ENCODE measurements around the gene SPEM1.
A peak's percentile ranks its signal among the peaks of the same experiment; 100 is the strongest.

The SPEM1 gene

GRCh38 chr17:7445619-7445968 lies 25.5 kb downstream of the SPEM1 start:
- H3K27me3 Mint-ChIP-seq (ENCODE audit: low read depth), result peaks cover 50% of the 10 kb centered on the region
- H3K36me3 Mint-ChIP-seq (ENCODE audit: low read depth), result peaks cover 20% of the 10 kb centered on the region
- peak; percentile 17 for DNase-seq (ENCODE audit: low spot score)
- no peaks in the 10 kb centered on the region for H3K9me3 Mint-ChIP-seq
- H3K27ac Mint-ChIP-seq, result no peak overlapping the region
- H3K4me1 Mint-ChIP-seq (ENCODE audit: low read depth), result peaks cover 18% of the 10 kb centered on the region
- H3K4me3 Mint-ChIP-seq, result peak overlapping the region; percentile 80

DNA sequence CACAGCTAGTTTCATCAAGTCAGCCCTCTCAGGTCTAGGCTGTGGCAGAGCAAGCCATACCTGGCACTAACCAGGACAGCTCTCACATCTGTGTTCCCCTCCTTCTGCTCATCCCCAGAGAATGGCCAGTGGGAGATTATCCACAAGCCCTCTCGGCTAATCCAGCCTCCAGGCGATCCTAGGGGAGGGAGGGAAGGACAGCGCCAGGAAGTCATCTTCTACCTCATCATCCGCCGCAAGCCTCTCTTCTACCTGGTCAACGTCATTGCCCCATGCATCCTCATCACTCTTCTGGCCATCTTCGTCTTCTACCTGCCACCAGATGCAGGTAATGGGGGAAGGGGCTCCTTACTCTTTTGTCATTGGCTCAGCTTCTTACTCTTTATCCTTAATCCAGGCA lies 28.3 kb downstream of the SPEM1 start:
- no peak overlapping the region for H3K27ac Mint-ChIP-seq
- no peaks in the 10 kb centered on the region for H3K9me3 Mint-ChIP-seq
- H3K36me3 Mint-ChIP-seq (ENCODE audit: low read depth), result peaks cover 21% of the 10 kb centered on the region
- H3K27me3 Mint-ChIP-seq (ENCODE audit: low read depth), result peaks cover 33% of the 10 kb centered on the region
- H3K4me1 Mint-ChIP-seq (ENCODE audit: low read depth), result peaks cover 16% of the 10 kb centered on the region
- no peak overlapping the region for H3K4me3 Mint-ChIP-seq
- no peak for DNase-seq (ENCODE audit: low spot score)

DNA sequence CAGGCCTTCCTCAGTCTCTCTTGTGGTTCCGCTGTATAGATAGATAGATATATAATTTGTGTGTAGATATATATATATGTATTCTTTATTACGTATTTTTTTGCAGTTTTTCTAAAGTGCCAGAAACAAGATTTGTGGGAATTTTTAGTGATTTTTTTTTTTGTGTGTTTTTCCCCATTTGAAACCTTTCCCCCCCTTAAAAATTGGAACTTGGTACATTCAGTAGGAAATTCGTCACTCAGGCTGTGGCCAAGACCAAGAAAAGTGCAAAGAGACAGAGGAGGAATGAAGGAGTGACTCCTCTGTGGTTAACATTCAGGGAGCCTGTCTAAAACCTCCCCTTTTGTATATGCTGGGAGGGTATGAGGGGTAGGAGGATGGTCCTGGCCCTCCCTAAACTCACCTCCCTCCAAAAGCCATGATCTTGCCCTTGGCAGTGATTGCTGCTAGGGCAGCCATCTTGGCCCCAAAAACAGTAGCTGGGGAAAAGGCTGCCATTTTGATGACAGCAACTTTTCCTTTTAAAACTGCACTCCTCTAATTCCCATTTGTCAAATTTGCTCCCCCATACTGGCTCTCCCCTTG lies 39.9 kb downstream of the SPEM1 start:
- Mint-ChIP-seq H3K9me3 (no peaks in the 10 kb centered on the region), H3K4me3 (no peak overlapping the region), H3K4me1 (ENCODE audit: low read depth) (peaks cover 6% of the 10 kb centered on the region), H3K36me3 (ENCODE audit: low read depth) (peaks cover 18% of the 10 kb centered on the region), H3K27ac (no peak overlapping the region), H3K27me3 (ENCODE audit: low read depth) (no peaks in the 10 kb centered on the region)
- DNase-seq (ENCODE audit: low spot score), result no peak

DNA sequence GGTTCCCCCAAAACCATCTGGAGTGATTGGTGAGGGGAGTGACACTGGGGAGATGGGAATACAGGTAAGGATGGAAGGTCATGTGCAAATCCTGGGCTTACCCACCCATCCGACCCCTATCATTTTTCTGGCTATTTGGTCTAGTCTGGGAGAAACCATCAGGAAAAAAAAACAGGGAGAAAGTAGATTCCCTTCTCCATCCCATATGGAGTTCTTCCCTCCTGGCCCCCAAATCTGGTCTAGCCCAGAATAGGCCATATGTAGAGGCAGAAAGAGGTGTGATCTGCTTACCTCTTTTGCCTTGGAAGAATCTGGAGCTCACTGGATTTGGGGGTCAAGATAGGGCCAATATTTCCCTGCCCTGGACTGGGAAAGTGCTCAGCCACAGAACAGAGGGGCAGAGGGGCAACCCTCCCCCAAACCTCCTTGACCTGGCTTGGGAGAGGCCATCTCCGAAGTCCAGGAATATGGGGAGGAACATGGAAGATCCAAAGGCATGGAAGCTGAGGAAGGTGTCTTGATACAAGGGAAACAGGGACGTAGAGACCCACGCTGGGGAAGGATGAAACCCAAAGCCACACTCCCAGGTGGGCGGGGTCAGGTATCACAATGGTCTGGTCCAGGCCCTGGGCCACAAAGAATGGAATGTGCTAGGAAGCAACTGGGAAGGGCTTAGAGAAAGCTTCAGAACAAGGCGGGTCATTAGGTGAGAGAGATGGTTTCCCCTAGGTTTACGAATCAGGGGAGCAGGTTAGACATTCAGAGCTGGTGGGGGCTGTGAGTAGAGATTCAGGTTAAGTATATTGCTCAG lies 40.9 kb downstream of the SPEM1 start:
- DNase-seq (ENCODE audit: low spot score), result no peak
- H3K4me3 Mint-ChIP-seq, result no peak overlapping the region
- peaks cover 6% of the 10 kb centered on the region for H3K4me1 Mint-ChIP-seq (ENCODE audit: low read depth)
- no peaks in the 10 kb centered on the region for H3K9me3 Mint-ChIP-seq
- H3K27ac Mint-ChIP-seq, result no peak overlapping the region
- no peaks in the 10 kb centered on the region for H3K27me3 Mint-ChIP-seq (ENCODE audit: low read depth)
- peaks cover 17% of the 10 kb centered on the region for H3K36me3 Mint-ChIP-seq (ENCODE audit: low read depth)

DNA sequence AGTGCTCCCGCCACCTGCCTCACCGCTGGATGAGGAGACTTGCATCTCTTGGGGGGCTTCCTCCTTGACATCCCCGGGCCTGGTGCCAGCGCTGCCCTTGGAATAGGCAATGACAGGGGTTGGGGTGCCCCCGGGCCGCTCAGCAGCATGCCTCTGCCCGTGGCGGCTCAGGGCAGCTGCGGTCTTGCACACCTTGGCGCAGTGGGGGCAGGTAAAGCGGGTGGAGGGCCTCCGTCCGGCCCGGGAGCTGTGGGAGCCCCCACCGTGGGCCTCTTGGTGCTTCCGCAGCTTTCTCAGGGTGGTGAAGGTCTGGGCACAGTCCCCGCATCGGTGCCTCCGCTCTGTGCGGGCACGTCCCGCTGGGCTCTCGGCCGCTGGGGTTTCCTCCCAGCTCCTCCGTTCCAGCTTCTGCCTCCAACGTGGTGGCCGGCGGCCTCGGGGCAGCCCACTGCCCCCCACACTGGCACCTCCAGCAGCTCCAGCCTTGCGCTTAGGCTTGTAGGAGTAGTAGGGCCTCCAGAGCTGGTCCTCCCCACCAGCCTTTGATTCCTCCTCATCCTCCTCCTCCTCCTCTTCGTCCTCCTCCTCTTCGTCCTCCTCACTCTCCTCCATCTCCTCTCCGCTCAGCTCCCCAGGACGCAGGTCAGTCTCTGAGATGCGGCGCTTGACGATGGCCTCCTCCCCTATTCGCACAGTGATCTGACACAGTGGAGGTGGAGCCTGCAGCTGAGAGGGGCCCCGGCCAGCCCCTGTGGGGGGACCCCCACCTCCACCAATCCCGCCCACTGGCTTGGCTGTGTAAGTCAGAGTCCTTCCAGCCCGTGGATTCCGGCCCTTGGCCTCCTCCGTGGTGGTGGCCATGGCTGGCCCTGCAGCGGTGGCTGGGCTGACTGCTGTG lies 42.6 kb downstream of the SPEM1 start:
- H3K36me3 Mint-ChIP-seq (ENCODE audit: low read depth), result peaks cover 17% of the 10 kb centered on the region
- H3K4me1 Mint-ChIP-seq (ENCODE audit: low read depth), result no peaks in the 10 kb centered on the region
- no peak overlapping the region for H3K4me3 Mint-ChIP-seq
- H3K27me3 Mint-ChIP-seq (ENCODE audit: low read depth), result no peaks in the 10 kb centered on the region
- no peak for DNase-seq (ENCODE audit: low spot score)
- H3K27ac Mint-ChIP-seq, result no peak overlapping the region
- no peaks in the 10 kb centered on the region for H3K9me3 Mint-ChIP-seq

- Mint-ChIP-seq H3K36me3 (ENCODE audit: low read depth) (peaks cover 17% of the 10 kb centered on the region), H3K9me3 (no peaks in the 10 kb centered on the region), H3K27ac (no peak overlapping the region), H3K4me1 (ENCODE audit: low read depth) (no peaks in the 10 kb centered on the region), H3K4me3 (no peak overlapping the region), H3K27me3 (ENCODE audit: low read depth) (no peaks in the 10 kb centered on the region)
- DNase-seq (ENCODE audit: low spot score), result no peak
These were observed 43.3 kb downstream of the SPEM1 start for GRCh38 chr17:7463372-7463846.

GRCh38 chr17:7464081-7464480 lies 44.0 kb downstream of the SPEM1 start:
- Mint-ChIP-seq H3K9me3 (no peaks in the 10 kb centered on the region), H3K4me3 (no peak overlapping the region), H3K36me3 (ENCODE audit: low read depth) (peaks cover 13% of the 10 kb centered on the region), H3K27me3 (ENCODE audit: low read depth) (no peaks in the 10 kb centered on the region), H3K4me1 (ENCODE audit: low read depth) (no peaks in the 10 kb centered on the region), H3K27ac (no peak overlapping the region)
- DNase-seq (ENCODE audit: low spot score), result no peak

DNA sequence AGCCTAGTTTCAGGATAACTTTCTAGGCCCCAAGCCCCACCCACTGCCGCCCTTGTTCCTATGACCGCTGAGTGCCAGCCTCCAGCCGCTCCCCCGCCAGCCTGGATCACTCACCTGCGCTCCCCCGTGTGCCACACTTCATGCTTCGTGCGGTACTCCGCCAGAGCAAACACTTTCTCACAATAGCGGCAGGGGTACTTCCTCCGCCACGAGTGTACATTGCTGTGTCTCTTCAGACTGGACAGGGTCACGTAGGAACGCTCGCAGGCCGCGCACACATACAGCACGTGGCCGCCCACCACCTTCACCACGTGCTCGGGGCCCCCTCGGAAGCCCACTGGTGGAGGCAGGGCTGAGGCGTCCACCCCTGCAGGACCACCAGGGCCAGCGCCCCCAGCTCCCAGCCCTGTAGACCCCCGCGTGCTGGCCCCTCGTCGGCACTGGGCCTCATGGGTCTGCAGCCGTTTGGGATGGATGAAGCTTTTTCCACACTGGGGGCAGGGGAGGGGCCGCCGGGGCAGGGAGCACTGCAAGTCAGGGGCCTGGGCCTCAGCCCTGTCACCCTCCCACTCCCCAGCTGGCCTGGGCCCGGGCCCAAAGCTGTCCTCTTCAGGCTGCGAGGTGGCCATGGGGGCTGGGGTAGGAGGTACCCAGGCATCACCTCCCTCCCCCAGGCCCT lies 45.6 kb downstream of the SPEM1 start:
- Mint-ChIP-seq H3K4me3 (no peak overlapping the region), H3K36me3 (ENCODE audit: low read depth) (peaks cover 13% of the 10 kb centered on the region), H3K27me3 (ENCODE audit: low read depth) (no peaks in the 10 kb centered on the region), H3K9me3 (no peaks in the 10 kb centered on the region), H3K4me1 (ENCODE audit: low read depth) (no peaks in the 10 kb centered on the region), H3K27ac (no peak overlapping the region)
- no peak for DNase-seq (ENCODE audit: low spot score)

GRCh38 chr17:7466318-7466638 lies 46.2 kb downstream of the SPEM1 start:
- no peaks in the 10 kb centered on the region for H3K4me1 Mint-ChIP-seq (ENCODE audit: low read depth)
- H3K36me3 Mint-ChIP-seq (ENCODE audit: low read depth), result peaks cover 12% of the 10 kb centered on the region
- no peak overlapping the region for H3K27ac Mint-ChIP-seq
- no peaks in the 10 kb centered on the region for H3K9me3 Mint-ChIP-seq
- no peak overlapping the region for H3K4me3 Mint-ChIP-seq
- DNase-seq (ENCODE audit: low spot score), result no peak
- no peaks in the 10 kb centered on the region for H3K27me3 Mint-ChIP-seq (ENCODE audit: low read depth)

DNA sequence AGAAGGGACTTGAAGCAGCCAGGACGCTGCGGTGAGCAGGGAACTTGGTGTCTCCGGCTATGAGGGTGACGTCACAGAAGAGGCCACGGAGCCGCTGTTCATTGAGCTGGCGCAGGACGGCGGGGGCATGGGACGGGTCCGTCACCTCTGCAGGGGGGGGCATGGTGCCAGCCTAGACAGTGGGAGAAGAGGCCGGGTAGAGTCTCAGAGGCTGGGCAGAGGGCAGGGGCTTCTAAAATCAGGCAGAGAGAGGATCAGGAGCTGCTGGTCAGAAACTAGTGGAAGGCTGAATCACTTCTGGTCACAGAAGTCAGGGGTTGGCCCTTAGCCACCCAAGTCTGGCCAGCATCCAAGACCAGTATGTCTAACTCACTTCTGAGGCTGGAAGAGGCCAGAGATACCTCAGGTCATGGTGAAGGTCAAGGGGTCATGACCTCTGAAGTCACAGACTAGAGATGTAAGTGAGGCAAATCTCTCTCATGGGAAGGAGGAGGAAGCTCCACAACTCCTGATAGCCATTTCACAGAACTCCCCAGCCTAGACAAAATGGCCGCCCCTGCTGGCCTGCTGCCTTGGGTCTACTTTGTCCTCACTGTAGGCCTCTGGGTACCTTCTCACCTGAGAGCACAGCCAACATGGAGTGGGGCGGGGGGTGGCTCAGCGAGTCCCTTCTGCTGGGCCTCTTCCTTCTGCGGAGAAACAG lies 46.7 kb downstream of the SPEM1 start:
- H3K4me1 Mint-ChIP-seq (ENCODE audit: low read depth), result peaks cover 4% of the 10 kb centered on the region

DNA sequence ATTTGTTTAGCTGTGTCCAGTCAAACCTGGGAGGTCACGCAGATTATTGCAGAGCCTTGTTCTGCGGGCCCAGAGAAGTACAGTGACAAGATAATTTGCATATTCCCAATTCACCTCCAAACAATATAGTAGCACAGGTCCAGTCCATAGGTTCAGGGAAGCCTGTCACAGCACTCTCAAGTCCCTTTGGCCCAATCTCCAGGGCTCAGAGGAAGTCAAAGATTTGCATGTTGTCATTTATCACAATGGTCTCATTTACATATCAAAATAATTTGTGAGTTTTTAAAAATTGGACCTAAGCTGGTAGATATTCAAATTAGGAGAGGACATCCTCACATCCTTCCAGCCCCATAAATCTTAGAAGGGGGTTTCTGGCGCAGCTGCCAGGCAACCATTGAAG lies 47.4 kb downstream of the SPEM1 start:
- H3K36me3 Mint-ChIP-seq (ENCODE audit: low read depth), result peaks cover 10% of the 10 kb centered on the region
- no peaks in the 10 kb centered on the region for H3K9me3 Mint-ChIP-seq
- DNase-seq (ENCODE audit: low spot score), result no peak
- H3K27me3 Mint-ChIP-seq (ENCODE audit: low read depth), result no peaks in the 10 kb centered on the region
- H3K4me3 Mint-ChIP-seq, result no peak overlapping the region
- H3K27ac Mint-ChIP-seq, result no peak overlapping the region
- H3K4me1 Mint-ChIP-seq (ENCODE audit: low read depth), result peaks cover 7% of the 10 kb centered on the region

More for the DNA sequence above, 46.7 kb downstream of the SPEM1 start:
- H3K4me3 Mint-ChIP-seq, result no peak overlapping the region
- no peak overlapping the region for H3K27ac Mint-ChIP-seq
- no peaks in the 10 kb centered on the region for H3K9me3 Mint-ChIP-seq
- no peak for DNase-seq (ENCODE audit: low spot score)
- H3K27me3 Mint-ChIP-seq (ENCODE audit: low read depth), result no peaks in the 10 kb centered on the region
- peaks cover 10% of the 10 kb centered on the region for H3K36me3 Mint-ChIP-seq (ENCODE audit: low read depth)

GRCh38 chr17:7468290-7468689 lies 48.2 kb downstream of the SPEM1 start:
- H3K27me3 Mint-ChIP-seq (ENCODE audit: low read depth), result no peaks in the 10 kb centered on the region
- no peak for DNase-seq (ENCODE audit: low spot score)
- H3K4me3 Mint-ChIP-seq, result no peak overlapping the region
- H3K36me3 Mint-ChIP-seq (ENCODE audit: low read depth), result peaks cover 8% of the 10 kb centered on the region
- H3K27ac Mint-ChIP-seq, result no peak overlapping the region
- no peaks in the 10 kb centered on the region for H3K9me3 Mint-ChIP-seq
- peaks cover 7% of the 10 kb centered on the region for H3K4me1 Mint-ChIP-seq (ENCODE audit: low read depth)

DNA sequence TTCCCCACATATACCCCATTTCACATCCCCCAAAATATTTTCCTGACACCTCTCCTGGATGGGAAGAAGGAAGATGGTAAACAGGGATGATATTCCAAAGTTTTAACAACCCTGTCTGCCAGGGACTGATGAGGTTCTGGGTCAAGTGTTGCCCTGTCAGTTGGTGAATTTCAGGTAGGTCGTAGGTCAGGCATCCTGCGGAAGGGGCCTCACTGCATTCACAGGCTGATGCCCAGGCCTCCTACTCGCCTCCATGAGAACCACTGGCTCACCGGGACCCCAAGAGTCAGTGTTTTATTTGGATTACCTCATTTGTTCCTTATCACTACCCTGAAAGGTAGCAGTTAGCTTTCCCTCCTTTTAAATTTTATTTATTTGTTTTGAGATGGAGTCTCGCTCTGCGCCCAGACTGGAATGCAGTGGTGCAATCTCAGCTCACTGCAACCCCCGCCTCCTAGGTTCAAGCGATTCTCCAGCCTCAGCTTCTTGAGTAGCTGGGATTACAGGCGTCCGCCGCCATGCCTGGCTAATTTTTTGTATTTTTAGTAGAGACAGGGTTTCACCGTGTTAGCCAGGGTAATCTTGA lies 48.8 kb downstream of the SPEM1 start:
- H3K36me3 Mint-ChIP-seq (ENCODE audit: low read depth), result peaks cover 8% of the 10 kb centered on the region
- H3K27ac Mint-ChIP-seq, result no peak overlapping the region
- H3K4me1 Mint-ChIP-seq (ENCODE audit: low read depth), result peaks cover 7% of the 10 kb centered on the region
- no peaks in the 10 kb centered on the region for H3K9me3 Mint-ChIP-seq
- no peak overlapping the region for H3K4me3 Mint-ChIP-seq
- H3K27me3 Mint-ChIP-seq (ENCODE audit: low read depth), result no peaks in the 10 kb centered on the region
- DNase-seq (ENCODE audit: low spot score), result no peak
